Activated B cell treated with CpG ODN at 0.5 μM for 24 hours (primary cell): Measurements from ENCODE around the gene MAPK10. TPM values are rescaled to one million over a fixed set of nuclear protein-coding genes. Genes with fewer than 3 reads are reported as not detected.
"Not testable (repeated sequence)": the region's sequence is repeated elsewhere in the genome, so short reads cannot be mapped to it uniquely, and the experiment has no call there.

Experiments
- ATAC-seq: fragments of 200-7000 bp; cut with Tn5 transposase; one replicate; pipeline ENCODE4 v1.10.0; 2021; ENCODE audit warnings: low read depth, mild to moderate bottlenecking, moderate library complexity
- CTCF ChIA-PET: fragments of 350-600 bp; sonication (Branson Sonifier 250); formaldehyde crosslinking; loops from one replicate; lab custom pipeline; 2021; ENCODE audit warnings: antibody characterized with exemption; lab: Charles Lee
- POLR2A ChIA-PET: fragments of 350-600 bp; sonication (Branson Sonifier 250); formaldehyde crosslinking; loops from one replicate; lab custom pipeline; 2021; ENCODE audit warnings: antibody characterized with exemption; lab: Charles Lee
- DNase-seq: peaks from one replicate; pipeline ENCODE4 v3.0.0; 2022
- H3K27ac Mint-ChIP-seq: one replicate; pipeline ENCODE4 v1.8.0; 2020; ENCODE audit warnings: mixed read lengths
- H3K27me3 Mint-ChIP-seq: one replicate; pipeline ENCODE4 v1.8.0; 2021; ENCODE audit warnings: mixed read lengths
- H3K36me3 Mint-ChIP-seq: one replicate; pipeline ENCODE4 v1.8.0; 2021; ENCODE audit warnings: low read depth, mixed read lengths
- H3K4me1 Mint-ChIP-seq: one replicate; pipeline ENCODE4 v1.8.0; 2021; ENCODE audit warnings: mixed read lengths
- H3K4me3 Mint-ChIP-seq: one replicate; pipeline ENCODE4 v1.8.0; 2020; ENCODE audit warnings: mild to moderate bottlenecking, mixed read lengths
- H3K9me3 Mint-ChIP-seq: one replicate; pipeline ENCODE4 v1.8.0; 2020; ENCODE audit warnings: mixed read lengths
- CTCF ChIP-seq: fragments of 200-600 bp; IDR thresholded peaks from one replicate; pipeline ENCODE4 v1.8.0; 2022; ENCODE audit warnings: antibody characterized with exemption, mild to moderate bottlenecking
- intact Hi-C: fragments of 100-400 bp; cut with micrococcal nuclease; formaldehyde crosslinking; loops from one replicate; pipeline ENCODE4 v1.15.1; 2024
- total RNA-seq: library from RNA; stranded (reverse); gene quantifications from 2 replicates; pipeline ENCODE4 v1.2.3, GENCODE V29; 2022

MAPK10 gene
- total RNA-seq, 1 donor from 2014 or later, result 0.75 TPM

- Mint-ChIP-seq H3K36me3 (no peaks in the 10 kb centered on the region), H3K4me3 (no peak overlapping the region), H3K9me3 (no peaks in the 10 kb centered on the region), H3K4me1 (no peaks in the 10 kb centered on the region), H3K27me3 (peaks cover 3% of the 10 kb centered on the region), H3K27ac (no peak overlapping the region)
- intact Hi-C loops, result no loop called here
- POLR2A ChIA-PET, result no interaction called here
- CTCF ChIA-PET, result no interaction called here
- ATAC-seq (no peak), DNase-seq (no peak)
- TF ChIP-seq CTCF, result no peak
These were observed 25.7 kb downstream of the MAPK10 start for GRCh38 chr4:86334020-86334750.

GRCh38 chr4:86333236-86333635 is 26.6 kb downstream of the MAPK10 start:
- Mint-ChIP-seq H3K36me3 (no peaks in the 10 kb centered on the region), H3K9me3 (no peaks in the 10 kb centered on the region), H3K4me3 (no peak overlapping the region), H3K27ac (no peak overlapping the region), H3K4me1 (no peaks in the 10 kb centered on the region), H3K27me3 (peaks cover 3% of the 10 kb centered on the region)
- POLR2A ChIA-PET, result no interaction called here
- DNase-seq, result no peak
- CTCF ChIA-PET, result no interaction called here
- TF ChIP-seq CTCF, result no peak
- ATAC-seq, result no peak
- intact Hi-C loops, result no loop called here

- TF ChIP-seq CTCF, result no peak
- intact Hi-C loops, result no loop called here
- Mint-ChIP-seq H3K4me1 (no peaks in the 10 kb centered on the region), H3K27me3 (peaks cover under 1% of the 10 kb centered on the region), H3K36me3 (no peaks in the 10 kb centered on the region), H3K9me3 (no peaks in the 10 kb centered on the region), H3K27ac (no peak overlapping the region), H3K4me3 (no peak overlapping the region)
- ChIA-PET CTCF (no interaction called here), POLR2A (no interaction called here)
- ATAC-seq (no peak), DNase-seq (no peak)
These were observed 28.7 kb downstream of the MAPK10 start for GRCh38 chr4:86330961-86331742.

- H3K27me3 Mint-ChIP-seq, POLR2A ChIA-PET: not testable (repeated sequence)
These were observed 29.4 kb downstream of the MAPK10 start for GRCh38 chr4:86330411-86330810.

GRCh38 chr4:86329431-86329830 is 30.4 kb downstream of the MAPK10 start:
- no peak for DNase-seq
- ATAC-seq, result no peak
- CTCF ChIA-PET, result no interaction called here
- H3K4me1 Mint-ChIP-seq, result no peaks in the 10 kb centered on the region
- POLR2A ChIA-PET, result no interaction called here
- H3K4me3 Mint-ChIP-seq, result no peak overlapping the region
- intact Hi-C loops, result no loop called here
- no peaks in the 10 kb centered on the region for H3K9me3 Mint-ChIP-seq
- no peak overlapping the region for H3K27ac Mint-ChIP-seq
- TF ChIP-seq CTCF, result no peak
- H3K27me3 Mint-ChIP-seq, result peaks cover 3% of the 10 kb centered on the region
- H3K36me3 Mint-ChIP-seq, result no peaks in the 10 kb centered on the region

More at GRCh38 chr4:86330411-86330810, 29.4 kb downstream of the MAPK10 start:
- H3K27ac Mint-ChIP-seq, H3K4me1 Mint-ChIP-seq, CTCF ChIA-PET, intact Hi-C loops, H3K9me3 Mint-ChIP-seq, ATAC-seq, H3K36me3 Mint-ChIP-seq, H3K4me3 Mint-ChIP-seq, DNase-seq: not testable (repeated sequence)
